Embryonic facial prominence (tissue), 1 donor: ENCODE measurements around the gene MEAF6.
A peak's percentile ranks its signal among the peaks of the same experiment; 100 is the strongest.

Experiments used
- DNase-seq: peaks from one replicate; pipeline ENCODE4 v3.0.0-alpha.2; 2016; ENCODE audit errors: extremely low spot score

The MEAF6 gene

GRCh38 chr1:37474046-37474696 is 40.4 kb downstream of the MEAF6 start, which contains the start of gene ZC3H12A:
ZC3H12A (plus strand) TSS chr1:37474580; CDS start chr1:37475497, 917 bp downstream.
- peak; percentile 33 for DNase-seq

GRCh38 chr1:37473431-37474045 is 41.0 kb downstream of the MEAF6 start:
- DNase-seq, result no peak

- DNase-seq, result no peak
Observed at GRCh38 chr1:37472994-37473393, 41.6 kb downstream of the MEAF6 start.

DNA sequence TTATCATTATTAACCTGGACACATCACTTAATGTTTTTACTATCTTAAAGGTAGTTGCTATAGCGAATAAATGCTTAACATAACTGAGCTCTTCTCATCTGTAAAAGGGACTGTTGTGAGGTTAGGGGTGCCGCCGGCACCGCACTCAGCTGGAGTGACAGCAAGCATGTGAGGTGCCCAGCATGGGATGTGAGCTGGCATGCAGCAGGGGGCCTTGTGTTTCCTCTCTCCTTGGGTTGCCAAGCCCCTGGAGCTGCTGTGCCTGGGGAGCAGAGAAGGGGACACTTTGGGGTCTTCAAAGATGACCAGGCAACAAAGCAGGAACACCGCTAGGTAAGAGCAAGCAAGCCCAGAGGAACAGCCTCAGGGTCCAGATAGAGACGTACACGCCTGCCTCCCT is 42.3 kb downstream of the MEAF6 start:
- DNase-seq, result no peak

DNA sequence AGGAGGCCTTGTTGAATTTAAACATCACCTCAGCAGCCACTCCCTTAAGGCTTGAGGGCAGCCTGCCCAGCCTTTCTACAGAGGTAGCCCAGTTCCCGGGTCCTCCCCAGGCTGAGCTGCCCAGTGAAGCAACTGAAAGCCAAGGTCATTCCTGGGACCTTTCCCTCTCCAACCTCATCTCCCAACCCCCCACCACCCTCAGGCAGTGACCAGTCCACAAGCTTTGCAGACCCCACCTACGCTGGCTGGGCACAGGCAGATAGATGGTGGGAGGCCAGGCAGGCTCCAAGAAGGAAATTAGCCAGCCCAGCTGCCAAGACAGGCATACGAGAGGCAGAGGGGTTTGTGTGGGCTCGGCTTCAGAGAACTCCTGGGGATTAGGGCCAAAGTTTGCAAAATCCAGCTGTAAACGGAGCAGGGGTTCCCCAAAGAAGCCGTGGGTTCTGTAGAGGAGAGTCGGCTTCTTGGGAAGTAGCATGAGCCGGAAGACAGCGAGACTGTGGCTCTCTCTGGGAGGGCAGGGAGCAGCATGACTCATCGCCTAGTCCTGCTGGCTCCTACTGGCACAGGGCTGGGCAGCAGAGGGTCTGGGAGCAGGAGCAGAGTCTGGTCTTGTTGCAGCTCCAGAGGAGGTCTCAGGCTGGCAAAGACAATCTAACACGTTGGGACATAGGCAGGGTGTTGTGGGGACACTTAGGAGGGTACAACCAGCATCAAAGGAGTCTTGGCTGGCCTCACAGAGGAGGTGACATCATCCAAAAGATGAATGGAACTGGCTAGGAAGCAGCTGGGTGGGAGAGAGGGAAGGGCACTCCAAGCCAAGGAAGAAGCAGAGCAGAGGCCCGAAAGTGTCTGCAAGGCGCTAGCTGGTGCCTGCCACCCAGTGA is 43.0 kb downstream of the MEAF6 start:
- no peak for DNase-seq

DNA sequence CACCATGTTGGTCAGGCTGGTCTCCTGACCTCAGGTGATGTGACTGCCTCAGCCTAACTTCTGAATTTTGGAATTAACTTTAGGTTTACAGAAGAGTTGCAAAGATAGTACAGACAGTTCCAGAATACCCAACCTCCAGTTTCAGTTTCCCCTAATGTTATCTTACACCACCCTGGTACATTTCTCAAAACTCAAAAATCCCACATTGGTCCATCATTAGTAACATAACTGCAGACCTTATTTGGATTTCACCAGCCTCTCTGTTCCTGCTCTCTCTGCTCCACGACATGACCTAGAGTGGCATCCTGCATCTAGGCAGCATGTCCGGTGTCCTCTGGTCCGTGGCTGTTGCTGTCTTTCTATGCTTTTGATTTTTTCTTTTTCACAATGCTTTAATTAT is 45.2 kb downstream of the MEAF6 start:
- no peak for DNase-seq

DNA sequence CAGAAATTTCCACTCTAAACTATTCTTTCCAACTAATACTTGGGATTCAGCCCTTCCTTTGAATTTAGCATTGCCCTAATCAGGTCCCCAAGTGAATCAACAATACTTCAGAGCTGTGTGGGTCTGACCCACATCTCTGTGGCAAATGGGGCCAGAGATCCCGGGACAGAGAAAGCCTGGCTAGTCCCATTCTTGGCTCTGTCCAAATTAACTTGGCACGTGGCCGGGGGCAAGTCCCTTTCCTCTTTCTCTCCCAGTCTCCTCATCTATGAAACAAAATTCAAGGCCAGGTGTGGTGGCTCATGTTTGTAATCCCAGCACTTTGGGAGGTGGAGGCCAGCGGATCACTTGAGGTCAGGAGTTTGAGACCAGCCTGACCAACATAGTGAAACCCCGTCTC is 46.5 kb downstream of the MEAF6 start:
- no peak for DNase-seq

- DNase-seq, result no peak
Observed at GRCh38 chr1:37465593-37466517, 48.7 kb downstream of the MEAF6 start.

DNA sequence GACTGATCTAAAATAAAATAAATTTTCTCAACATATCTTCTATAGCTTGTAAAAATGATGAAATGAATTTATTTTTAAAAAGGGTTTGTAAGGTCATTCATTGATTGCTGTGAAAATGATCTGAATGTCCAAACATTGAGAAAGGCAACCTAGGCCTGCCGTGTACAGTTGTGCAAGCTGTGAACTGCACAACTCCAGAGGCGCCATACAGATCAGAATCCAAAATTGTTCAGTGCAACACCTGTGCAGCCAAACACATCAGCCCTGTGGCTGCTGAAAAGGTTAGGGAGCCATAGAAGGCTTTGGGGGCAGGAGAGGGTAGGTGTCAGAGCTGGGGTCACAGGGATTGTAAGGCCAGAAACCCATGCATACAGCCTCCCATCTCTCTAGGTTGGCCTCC is 50.1 kb downstream of the MEAF6 start:
- DNase-seq, result no peak

DNA sequence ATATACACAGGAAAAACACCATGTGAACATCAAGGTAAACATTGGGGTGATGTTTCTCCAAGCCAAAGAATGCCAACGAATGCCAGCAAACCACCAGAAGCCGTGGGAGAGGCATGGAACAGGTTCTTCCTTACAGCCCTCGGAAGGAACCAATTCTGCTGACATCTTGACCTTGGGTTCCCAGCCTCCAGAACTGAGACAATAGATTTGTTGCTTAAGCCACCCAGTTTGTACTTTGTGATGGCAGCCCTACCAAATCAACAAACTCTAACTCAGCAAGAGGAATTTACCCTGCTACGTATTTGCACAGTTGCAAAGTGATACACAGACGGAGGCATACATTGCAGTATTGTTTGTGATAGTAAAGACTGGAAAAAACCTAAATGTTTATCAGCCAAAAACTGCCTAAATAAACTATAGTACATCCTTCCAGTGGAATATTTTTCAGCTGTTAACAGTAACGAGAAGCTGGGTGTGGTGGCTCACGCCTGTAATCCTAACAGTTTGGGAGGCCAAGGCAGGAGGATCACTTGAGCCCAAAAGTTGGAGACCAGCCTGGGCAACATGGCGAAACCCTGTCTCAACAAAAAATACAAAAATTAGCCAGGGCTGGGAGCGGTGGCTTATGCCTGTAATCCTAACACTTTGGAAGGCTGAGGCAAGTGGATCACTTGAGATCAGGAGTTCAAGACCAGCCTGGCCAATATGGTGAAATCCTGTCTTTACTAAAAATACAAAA is 52.7 kb downstream of the MEAF6 start:
- no peak for DNase-seq

DNA sequence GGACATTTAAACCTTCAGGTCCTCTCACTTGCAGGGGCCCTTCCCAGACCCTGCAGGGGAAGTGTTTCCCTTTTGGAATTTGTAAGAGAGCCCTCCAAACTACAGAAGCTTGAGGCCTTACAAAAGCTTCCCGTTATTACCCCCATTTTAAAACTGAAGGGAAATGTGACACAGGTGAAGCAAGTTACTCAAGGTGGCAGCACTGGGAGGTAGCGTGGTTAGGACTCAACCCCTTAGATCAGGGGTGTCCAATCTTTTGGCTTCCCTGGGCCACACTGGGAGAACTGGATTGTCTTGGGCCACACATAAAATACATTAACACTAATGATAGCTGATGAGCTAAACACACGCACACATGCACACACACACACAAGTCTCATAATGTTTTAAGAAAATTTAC is 56.0 kb downstream of the MEAF6 start:
- no peak for DNase-seq

DNA sequence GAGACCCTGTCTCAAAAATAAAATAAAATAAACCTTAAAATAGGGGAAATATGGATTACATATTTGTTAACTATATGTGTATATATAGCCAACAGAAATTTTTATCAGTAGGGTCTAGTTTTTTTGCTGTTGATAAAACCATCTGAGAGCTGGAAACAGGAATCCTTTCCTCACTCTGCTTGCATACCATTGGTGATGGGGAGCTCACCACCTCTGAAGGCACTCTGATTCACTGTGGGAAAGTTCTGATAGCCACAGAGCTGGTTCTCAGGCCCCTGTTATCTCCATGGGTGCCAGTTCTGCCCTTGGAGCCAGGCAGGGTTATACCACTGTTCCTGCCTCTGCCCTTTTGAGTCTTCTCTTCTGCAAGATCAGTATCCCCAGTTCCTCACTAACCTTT is 58.0 kb downstream of the MEAF6 start:
- no peak for DNase-seq

- no peak for DNase-seq
Observed at GRCh38 chr1:37455516-37455915, 59.0 kb downstream of the MEAF6 start.

GRCh38 chr1:37453647-37454046 is 60.9 kb downstream of the MEAF6 start:
- no peak for DNase-seq

GRCh38 chr1:37452416-37452815 is 62.1 kb downstream of the MEAF6 start:
- DNase-seq, result no peak

- DNase-seq, result no peak
Observed at GRCh38 chr1:37449936-37450335, 64.6 kb downstream of the MEAF6 start.

DNA sequence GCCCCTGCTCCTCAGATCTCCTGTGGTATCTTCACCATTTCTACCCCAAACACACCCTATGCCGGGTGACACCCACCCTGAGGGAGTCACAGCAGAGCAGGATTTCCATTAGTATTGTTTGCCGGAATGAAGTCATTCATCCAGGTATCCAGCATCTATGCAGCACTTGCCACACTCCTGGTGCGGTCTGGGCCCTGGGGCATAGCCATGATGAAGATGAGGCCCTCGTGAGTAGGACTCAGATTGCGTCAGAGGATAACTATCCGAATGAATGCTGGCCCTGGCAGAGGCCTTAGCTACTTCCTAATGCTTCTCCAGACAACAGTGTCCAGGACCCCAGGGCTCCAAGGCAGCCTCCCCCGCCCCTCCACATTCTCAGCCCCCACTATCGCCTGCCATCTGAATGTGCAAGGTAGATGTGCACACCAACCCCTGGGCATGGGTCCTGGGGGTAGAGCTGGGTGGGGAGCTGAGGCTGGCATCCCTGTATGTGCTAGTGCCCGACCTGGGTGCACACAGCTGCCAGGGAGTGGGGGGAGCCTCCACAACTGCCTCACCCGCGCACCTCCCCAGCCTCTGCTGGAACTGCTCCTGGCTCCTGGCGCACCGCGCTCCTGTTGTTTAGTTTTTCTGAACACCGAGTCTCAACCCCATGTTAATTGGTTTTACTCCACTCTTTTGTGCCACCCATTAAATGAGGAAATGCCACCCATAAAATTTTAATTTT is 65.7 kb downstream of the MEAF6 start:
- DNase-seq, result no peak

DNA sequence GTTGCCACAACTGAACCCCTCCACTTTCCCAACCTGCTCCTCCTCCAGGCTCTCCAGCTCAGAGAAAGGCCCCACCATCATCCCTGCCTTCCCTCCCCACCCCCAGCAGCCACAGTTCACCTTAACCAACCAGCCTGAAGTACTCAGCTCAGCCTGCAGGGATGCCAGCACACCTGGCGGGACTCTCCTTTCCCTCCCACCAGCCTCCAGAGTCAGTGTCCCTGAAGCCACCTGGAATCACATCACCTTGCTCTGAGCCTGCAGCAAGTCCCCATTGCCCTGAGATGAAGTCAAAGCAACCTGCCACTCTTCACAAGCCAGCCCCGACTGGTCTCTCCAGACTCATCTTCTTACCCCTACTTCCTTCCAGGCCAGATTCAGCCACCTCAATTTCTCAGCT is 66.4 kb downstream of the MEAF6 start:
- no peak for DNase-seq

DNA sequence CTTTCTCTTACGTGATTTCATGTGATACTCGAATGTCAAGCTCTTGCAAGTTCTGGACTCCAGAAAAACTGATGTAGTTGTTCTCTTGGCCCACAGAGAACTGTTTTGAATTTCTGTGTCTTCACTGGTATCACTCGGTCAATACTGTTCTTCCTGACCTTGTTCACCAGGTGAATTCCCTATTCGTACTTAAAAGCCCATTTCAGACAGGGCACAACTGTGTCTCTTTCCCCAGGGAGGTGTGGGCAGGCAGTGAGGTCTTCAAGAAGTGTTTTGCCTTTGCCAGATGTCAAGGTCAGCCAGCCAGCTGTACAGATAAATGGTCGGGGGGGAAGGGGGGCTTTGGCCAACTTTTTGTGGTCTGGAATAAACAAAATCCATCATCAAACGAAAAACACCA is 67.7 kb downstream of the MEAF6 start:
- no peak for DNase-seq

DNA sequence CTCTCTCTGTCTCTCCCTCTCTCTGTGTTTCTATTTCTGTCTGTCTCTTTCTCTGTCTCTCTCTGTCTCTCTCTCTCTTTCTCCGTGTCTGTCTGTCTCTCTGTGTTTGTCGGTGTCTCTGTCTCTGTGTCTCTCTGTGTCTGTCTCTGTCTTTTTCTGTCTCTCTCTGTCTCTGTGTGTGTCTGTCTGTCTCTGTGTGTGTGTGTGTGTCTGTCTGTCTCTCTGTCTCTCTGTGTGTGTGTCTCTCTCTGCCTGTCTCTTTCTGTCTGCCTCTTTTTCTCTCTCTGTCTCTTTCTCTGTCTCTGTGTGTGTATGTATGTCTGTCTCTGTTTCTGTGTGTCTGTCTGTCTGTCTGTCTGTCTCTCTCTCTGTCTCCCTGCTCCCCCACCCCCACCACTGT is 71.9 kb downstream of the MEAF6 start:
- no peak for DNase-seq
